ENCODE results near the gene CYP20A1. TPM values are rescaled to one million over a fixed set of nuclear protein-coding genes. Genes with fewer than 3 reads are reported as not detected.

The CYP20A1 gene
- total and polyA plus RNA-seq, 9 of the 15 experiments (the other 6 are each of a cell fraction or from before 2014, with no cell fraction given): 10.3 to 31.7 (median 12.4) TPM

DNA sequence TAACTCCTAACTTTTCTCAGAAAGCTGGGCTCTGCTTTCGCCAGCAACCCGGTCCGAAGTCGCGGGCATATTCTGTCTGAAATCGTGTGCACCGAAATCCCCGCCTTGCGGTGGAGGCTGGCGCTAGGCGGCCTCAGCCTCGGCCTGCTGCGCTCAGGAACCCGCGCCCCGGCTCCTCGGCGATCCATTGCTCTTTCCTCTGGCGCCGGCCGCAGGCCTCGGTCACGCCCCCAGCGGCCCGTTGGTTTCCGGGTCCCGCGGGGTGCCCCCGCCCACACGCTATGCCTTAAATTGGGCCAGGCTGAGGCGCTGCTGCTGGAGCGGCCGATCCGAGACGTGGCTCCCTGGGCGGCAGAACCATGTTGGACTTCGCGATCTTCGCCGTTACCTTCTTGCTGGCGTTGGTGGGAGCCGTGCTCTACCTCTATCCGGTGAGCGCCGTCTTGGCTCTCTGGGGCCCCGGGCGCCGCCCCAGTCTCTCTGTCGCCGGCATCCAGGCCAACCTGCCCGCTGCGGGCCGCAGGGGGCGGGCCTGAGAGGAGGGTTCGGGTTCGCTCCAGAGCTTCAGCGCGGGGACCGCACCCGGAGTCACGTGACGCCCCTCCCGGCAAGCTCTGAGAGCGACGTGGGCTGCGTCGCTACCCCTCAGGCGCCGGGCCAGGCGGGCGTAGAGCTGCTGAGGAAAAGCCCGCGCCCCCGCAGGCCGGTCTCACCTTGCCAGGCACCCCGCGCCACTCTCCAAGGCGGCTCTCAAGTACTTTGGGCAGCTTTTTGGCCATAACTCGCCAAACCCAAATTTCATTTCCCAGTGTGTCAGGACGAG, at the start of gene CYP20A1 (continued):
- TF ChIP-seq, protein P1, sequence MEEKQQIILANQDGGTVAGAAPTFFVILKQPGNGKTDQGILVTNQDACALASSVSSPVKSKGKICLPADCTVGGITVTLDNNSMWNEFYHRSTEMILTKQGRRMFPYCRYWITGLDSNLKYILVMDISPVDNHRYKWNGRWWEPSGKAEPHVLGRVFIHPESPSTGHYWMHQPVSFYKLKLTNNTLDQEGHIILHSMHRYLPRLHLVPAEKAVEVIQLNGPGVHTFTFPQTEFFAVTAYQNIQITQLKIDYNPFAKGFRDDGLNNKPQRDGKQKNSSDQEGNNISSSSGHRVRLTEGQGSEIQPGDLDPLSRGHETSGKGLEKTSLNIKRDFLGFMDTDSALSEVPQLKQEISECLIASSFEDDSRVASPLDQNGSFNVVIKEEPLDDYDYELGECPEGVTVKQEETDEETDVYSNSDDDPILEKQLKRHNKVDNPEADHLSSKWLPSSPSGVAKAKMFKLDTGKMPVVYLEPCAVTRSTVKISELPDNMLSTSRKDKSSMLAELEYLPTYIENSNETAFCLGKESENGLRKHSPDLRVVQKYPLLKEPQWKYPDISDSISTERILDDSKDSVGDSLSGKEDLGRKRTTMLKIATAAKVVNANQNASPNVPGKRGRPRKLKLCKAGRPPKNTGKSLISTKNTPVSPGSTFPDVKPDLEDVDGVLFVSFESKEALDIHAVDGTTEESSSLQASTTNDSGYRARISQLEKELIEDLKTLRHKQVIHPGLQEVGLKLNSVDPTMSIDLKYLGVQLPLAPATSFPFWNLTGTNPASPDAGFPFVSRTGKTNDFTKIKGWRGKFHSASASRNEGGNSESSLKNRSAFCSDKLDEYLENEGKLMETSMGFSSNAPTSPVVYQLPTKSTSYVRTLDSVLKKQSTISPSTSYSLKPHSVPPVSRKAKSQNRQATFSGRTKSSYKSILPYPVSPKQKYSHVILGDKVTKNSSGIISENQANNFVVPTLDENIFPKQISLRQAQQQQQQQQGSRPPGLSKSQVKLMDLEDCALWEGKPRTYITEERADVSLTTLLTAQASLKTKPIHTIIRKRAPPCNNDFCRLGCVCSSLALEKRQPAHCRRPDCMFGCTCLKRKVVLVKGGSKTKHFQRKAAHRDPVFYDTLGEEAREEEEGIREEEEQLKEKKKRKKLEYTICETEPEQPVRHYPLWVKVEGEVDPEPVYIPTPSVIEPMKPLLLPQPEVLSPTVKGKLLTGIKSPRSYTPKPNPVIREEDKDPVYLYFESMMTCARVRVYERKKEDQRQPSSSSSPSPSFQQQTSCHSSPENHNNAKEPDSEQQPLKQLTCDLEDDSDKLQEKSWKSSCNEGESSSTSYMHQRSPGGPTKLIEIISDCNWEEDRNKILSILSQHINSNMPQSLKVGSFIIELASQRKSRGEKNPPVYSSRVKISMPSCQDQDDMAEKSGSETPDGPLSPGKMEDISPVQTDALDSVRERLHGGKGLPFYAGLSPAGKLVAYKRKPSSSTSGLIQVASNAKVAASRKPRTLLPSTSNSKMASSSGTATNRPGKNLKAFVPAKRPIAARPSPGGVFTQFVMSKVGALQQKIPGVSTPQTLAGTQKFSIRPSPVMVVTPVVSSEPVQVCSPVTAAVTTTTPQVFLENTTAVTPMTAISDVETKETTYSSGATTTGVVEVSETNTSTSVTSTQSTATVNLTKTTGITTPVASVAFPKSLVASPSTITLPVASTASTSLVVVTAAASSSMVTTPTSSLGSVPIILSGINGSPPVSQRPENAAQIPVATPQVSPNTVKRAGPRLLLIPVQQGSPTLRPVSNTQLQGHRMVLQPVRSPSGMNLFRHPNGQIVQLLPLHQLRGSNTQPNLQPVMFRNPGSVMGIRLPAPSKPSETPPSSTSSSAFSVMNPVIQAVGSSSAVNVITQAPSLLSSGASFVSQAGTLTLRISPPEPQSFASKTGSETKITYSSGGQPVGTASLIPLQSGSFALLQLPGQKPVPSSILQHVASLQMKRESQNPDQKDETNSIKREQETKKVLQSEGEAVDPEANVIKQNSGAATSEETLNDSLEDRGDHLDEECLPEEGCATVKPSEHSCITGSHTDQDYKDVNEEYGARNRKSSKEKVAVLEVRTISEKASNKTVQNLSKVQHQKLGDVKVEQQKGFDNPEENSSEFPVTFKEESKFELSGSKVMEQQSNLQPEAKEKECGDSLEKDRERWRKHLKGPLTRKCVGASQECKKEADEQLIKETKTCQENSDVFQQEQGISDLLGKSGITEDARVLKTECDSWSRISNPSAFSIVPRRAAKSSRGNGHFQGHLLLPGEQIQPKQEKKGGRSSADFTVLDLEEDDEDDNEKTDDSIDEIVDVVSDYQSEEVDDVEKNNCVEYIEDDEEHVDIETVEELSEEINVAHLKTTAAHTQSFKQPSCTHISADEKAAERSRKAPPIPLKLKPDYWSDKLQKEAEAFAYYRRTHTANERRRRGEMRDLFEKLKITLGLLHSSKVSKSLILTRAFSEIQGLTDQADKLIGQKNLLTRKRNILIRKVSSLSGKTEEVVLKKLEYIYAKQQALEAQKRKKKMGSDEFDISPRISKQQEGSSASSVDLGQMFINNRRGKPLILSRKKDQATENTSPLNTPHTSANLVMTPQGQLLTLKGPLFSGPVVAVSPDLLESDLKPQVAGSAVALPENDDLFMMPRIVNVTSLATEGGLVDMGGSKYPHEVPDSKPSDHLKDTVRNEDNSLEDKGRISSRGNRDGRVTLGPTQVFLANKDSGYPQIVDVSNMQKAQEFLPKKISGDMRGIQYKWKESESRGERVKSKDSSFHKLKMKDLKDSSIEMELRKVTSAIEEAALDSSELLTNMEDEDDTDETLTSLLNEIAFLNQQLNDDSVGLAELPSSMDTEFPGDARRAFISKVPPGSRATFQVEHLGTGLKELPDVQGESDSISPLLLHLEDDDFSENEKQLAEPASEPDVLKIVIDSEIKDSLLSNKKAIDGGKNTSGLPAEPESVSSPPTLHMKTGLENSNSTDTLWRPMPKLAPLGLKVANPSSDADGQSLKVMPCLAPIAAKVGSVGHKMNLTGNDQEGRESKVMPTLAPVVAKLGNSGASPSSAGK (IDR thresholded peaks at IDR 0.05): peak; percentile 68
- 0 out of 2 replicates have a peak, but pooled peaks have one; percentile 50 for TF ChIP-seq CAMTA2 (CRISPR knock-in tag; conservative IDR thresholded peaks at IDR 0.05)
- TF ChIP-seq RBM22 (IDR thresholded peaks at IDR 0.05; ENCODE audit: low read depth, low read length, poor library complexity, severe bottlenecking): peak; percentile 25
- TF ChIP-seq HDAC3 (IDR thresholded peaks at IDR 0.05; ENCODE audit: borderline replicate concordance, partially characterized antibody): no peak
- no peak for TF ChIP-seq ZNF124 (CRISPR knock-in tag; IDR thresholded peaks at IDR 0.05)
- TF ChIP-seq, protein P2, sequence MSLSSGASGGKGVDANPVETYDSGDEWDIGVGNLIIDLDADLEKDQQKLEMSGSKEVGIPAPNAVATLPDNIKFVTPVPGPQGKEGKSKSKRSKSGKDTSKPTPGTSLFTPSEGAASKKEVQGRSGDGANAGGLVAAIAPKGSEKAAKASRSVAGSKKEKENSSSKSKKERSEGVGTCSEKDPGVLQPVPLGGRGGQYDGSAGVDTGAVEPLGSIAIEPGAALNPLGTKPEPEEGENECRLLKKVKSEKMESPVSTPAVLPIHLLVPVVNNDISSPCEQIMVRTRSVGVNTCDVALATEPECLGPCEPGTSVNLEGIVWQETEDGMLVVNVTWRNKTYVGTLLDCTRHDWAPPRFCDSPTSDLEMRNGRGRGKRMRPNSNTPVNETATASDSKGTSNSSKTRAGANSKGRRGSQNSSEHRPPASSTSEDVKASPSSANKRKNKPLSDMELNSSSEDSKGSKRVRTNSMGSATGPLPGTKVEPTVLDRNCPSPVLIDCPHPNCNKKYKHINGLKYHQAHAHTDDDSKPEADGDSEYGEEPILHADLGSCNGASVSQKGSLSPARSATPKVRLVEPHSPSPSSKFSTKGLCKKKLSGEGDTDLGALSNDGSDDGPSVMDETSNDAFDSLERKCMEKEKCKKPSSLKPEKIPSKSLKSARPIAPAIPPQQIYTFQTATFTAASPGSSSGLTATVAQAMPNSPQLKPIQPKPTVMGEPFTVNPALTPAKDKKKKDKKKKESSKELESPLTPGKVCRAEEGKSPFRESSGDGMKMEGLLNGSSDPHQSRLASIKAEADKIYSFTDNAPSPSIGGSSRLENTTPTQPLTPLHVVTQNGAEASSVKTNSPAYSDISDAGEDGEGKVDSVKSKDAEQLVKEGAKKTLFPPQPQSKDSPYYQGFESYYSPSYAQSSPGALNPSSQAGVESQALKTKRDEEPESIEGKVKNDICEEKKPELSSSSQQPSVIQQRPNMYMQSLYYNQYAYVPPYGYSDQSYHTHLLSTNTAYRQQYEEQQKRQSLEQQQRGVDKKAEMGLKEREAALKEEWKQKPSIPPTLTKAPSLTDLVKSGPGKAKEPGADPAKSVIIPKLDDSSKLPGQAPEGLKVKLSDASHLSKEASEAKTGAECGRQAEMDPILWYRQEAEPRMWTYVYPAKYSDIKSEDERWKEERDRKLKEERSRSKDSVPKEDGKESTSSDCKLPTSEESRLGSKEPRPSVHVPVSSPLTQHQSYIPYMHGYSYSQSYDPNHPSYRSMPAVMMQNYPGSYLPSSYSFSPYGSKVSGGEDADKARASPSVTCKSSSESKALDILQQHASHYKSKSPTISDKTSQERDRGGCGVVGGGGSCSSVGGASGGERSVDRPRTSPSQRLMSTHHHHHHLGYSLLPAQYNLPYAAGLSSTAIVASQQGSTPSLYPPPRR (CRISPR knock-in tag; IDR thresholded peaks at IDR 0.05; ENCODE audit: borderline replicate concordance): no peak
- no peak for TF ChIP-seq RBM15 (IDR thresholded peaks at IDR 0.05; ENCODE audit: insufficient read depth, low read length)
- TF ChIP-seq DNMT1 (IDR thresholded peaks at IDR 0.05): no peak
- TF ChIP-seq ESRRA (IDR thresholded peaks at IDR 0.05; ENCODE audit: borderline replicate concordance, low read depth): peak; percentile 61; the same call in 1 of the 2 replicates

All from K562 (cell line).